PFSK-1 (cell line): Measurements from ENCODE around the gene RBM47.

Experiments used
- POLR2AphosphoS5 ChIP-seq: IDR thresholded peaks from 2 replicates; pipeline ENCODE4 v1.6.1; 2012; ENCODE audit warnings: low read depth, mild to moderate bottlenecking, control low read depth, low read length, moderate library complexity
- SIN3A ChIP-seq: IDR thresholded peaks from 2 replicates; pipeline ENCODE4 v1.6.1; 2012; ENCODE audit warnings: mild to moderate bottlenecking, low read length, moderate library complexity, borderline replicate concordance; ENCODE audit not compliant: insufficient read depth

DNA sequence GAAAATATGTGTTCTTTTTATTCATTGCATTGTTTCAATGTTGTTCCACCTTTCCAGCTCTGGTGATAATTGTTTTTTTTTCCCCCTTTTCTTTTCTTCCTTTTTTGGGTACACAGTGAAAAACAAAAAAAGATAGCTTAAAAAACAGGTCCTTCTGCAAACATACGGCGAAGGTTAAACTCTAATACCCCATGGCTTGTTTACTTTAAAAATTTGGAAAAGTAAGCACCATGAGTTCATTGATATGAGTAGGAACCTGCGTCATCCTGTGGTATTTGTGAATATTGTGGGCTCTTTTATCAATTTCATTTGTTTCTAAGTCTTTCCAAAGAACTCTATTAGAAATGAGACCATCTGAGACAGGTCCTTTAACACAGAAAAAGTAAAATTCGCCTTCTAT lies 171.0 kb downstream of the RBM47 start:
- TF ChIP-seq POLR2AphosphoS5, result no peak
- TF ChIP-seq SIN3A, result no peak
